SJCRH30 (cell line): ENCODE data around the gene FGF7. TPM values are rescaled to one million over a fixed set of nuclear protein-coding genes. Genes with fewer than 3 reads are reported as not detected.
"Not testable (repeated sequence)": the region's sequence is repeated elsewhere in the genome, so short reads cannot be mapped to it uniquely, and the experiment has no call there.

Experiments used
- DNase-seq, 2 experiments: peaks; one replicate each; pipeline ENCODE4 v3.0.0-alpha.2; 2015 to 2020
- H3K27ac ChIP-seq: fragments of 250-450 bp; sonication (Bioruptor Pico); 2 replicates; pipeline ENCODE4 v1.5.1; 2020; ENCODE audit warnings: mild to moderate bottlenecking, moderate library complexity
- H3K27me3 ChIP-seq: fragments of 250-450 bp; sonication (Bioruptor Pico); 2 replicates; pipeline ENCODE4 v1.5.1; 2020; ENCODE audit warnings: mild to moderate bottlenecking, moderate library complexity
- H3K36me3 ChIP-seq: fragments of 250-450 bp; sonication (Bioruptor Pico); 2 replicates; pipeline ENCODE4 v1.5.1; 2020; ENCODE audit warnings: mild to moderate bottlenecking, moderate library complexity
- H3K4me1 ChIP-seq: fragments of 250-450 bp; sonication (Bioruptor Pico); 2 replicates; pipeline ENCODE4 v1.5.1; 2020; ENCODE audit warnings: mild to moderate bottlenecking, moderate library complexity
- H3K4me3 ChIP-seq: fragments of 250-450 bp; sonication (Bioruptor Pico); 2 replicates; pipeline ENCODE4 v1.5.1; 2020; ENCODE audit warnings: mild to moderate bottlenecking, moderate library complexity
- H3K9me3 ChIP-seq: fragments of 250-450 bp; sonication (Bioruptor Pico); replicated peaks from 2 replicates; pipeline ENCODE4 v1.5.1; 2020; ENCODE audit warnings: mild to moderate bottlenecking, moderate library complexity
- total RNA-seq: library from RNA; depleted of rRNA; stranded (reverse); fragments of >200 nt; shearing (Covaris generic); gene quantifications from 2 replicates; pipeline ENCODE4 v1.2.3, GENCODE V29; 2014; rRNA removed

Gene FGF7
- 28.8 and 31.2 TPM in 2 replicates for total RNA-seq

- Histone ChIP-seq H3K27me3 (no peaks in the 10 kb centered on the region), H3K4me3 (peak within 1 kb of the TSS; percentile 59), H3K9me3 (no peaks in the 10 kb centered on the region), H3K4me1 (peaks cover 12% of the 10 kb centered on the region), H3K27ac (peak within 1 kb of the TSS; percentile 79), H3K36me3 (peaks cover 26% of the 10 kb centered on the region)
- peak; percentile 31 to 75 for DNase-seq
These were observed at the start of gene FGF7 for GRCh38 chr15:49423021-49423420. Gene FGF7, plus strand, starts transcription at chr15:49423242. Its CDS starts 1,056 bp downstream, at chr15:49424298.

- no peaks in the 10 kb centered on the region for H3K36me3 ChIP-seq
- no peak overlapping the region for H3K4me3 ChIP-seq
- DNase-seq, result no peak
- no peaks in the 10 kb centered on the region for H3K27me3 ChIP-seq
- no peaks in the 10 kb centered on the region for H3K4me1 ChIP-seq
- H3K9me3 ChIP-seq, result no peaks in the 10 kb centered on the region
- H3K27ac ChIP-seq, result no peak overlapping the region
These were observed 43.0 kb upstream of the FGF7 start for GRCh38 chr15:49379996-49380395.

- Histone ChIP-seq H3K4me3 (no peak overlapping the region), H3K4me1 (no peaks in the 10 kb centered on the region), H3K27ac (no peak overlapping the region), H3K9me3 (no peaks in the 10 kb centered on the region), H3K36me3 (no peaks in the 10 kb centered on the region), H3K27me3 (no peaks in the 10 kb centered on the region)
- DNase-seq, result no peak
These were observed 42.1 kb upstream of the FGF7 start for GRCh38 chr15:49380912-49381311.

GRCh38 chr15:49382394-49382793 is 40.6 kb upstream of the FGF7 start:
- H3K27ac ChIP-seq, result no peak overlapping the region
- H3K4me3 ChIP-seq, result no peak overlapping the region
- H3K36me3 ChIP-seq, result no peaks in the 10 kb centered on the region
- H3K4me1 ChIP-seq, result no peaks in the 10 kb centered on the region
- DNase-seq, result no peak
- no peaks in the 10 kb centered on the region for H3K9me3 ChIP-seq
- H3K27me3 ChIP-seq, result no peaks in the 10 kb centered on the region

DNA sequence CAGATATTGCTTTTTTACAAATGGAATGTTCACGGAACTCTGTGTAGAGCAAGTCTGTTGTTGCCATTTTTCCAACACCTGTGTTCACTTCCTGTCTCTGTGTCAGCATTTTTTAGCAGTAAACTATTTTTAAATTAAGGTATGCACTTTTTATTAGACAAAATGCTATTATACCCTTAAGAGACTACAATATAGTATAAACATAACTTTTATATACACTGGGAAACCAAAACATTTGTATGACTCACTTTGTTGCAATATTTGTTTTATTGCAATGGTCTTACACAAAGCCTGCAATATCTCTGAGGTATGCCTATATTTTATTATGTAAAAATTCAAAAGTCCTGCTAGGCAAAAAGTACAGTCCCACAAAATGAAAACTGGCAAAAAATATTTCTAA is 39.8 kb upstream of the FGF7 start:
- Histone ChIP-seq H3K4me1 (no peaks in the 10 kb centered on the region), H3K9me3 (no peaks in the 10 kb centered on the region), H3K27ac (no peak overlapping the region), H3K4me3 (no peak overlapping the region), H3K36me3 (no peaks in the 10 kb centered on the region), H3K27me3 (no peaks in the 10 kb centered on the region)
- no peak for DNase-seq

- H3K36me3 ChIP-seq, result no peaks in the 10 kb centered on the region
- H3K9me3 ChIP-seq, result no peaks in the 10 kb centered on the region
- H3K4me1 ChIP-seq, result no peaks in the 10 kb centered on the region
- H3K27me3 ChIP-seq, result no peaks in the 10 kb centered on the region
- H3K4me3 ChIP-seq, result no peak overlapping the region
- H3K27ac ChIP-seq, result no peak overlapping the region
- DNase-seq, result no peak
These were observed 35.6 kb upstream of the FGF7 start for GRCh38 chr15:49387471-49387870.

DNA sequence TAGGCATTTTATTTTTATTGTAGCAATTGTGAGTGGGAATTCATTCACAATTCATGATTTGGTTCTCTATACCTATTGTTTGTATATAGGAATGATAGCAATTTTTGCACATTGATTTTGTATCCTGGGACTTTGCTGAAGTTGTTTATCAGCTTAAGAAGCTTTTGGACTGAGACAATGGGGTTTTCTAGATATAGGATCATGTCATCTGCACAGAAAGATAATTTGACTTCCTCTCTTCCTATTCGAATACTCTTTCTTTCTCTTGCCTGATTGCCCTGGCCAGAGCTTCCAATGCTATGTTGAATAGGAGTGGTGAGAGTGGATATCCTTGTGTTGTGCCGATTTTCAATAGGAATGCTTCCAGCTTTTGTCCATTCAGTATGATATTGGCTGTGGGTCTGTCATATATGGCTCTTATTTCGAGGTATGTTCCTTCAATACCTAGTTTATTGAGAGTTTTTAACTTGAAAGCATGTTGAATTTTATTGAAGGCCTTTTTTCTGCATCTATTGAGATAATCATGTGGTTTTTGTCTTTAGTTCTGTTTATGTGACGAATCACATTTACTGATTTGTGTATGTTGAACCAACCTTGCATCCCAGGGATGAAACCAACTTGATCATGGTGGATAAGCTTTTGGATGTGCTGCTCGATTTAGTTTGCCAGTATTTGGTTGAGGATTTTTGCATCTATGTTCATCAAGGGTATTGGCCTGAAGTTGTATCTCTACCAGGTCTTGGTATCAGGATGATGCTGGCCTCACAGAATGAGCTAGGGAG is 20.3 kb upstream of the FGF7 start:
- not testable (repeated sequence) for H3K27me3 ChIP-seq, H3K27ac ChIP-seq, H3K4me3 ChIP-seq, DNase-seq, H3K4me1 ChIP-seq, H3K9me3 ChIP-seq, H3K36me3 ChIP-seq

GRCh38 chr15:49406352-49407118 is 16.5 kb upstream of the FGF7 start:
- Histone ChIP-seq H3K4me1 (no peaks in the 10 kb centered on the region), H3K9me3 (no peaks in the 10 kb centered on the region; the same call in 1 of the 2 replicates), H3K4me3 (no peak overlapping the region), H3K27ac (no peak overlapping the region), H3K27me3 (no peaks in the 10 kb centered on the region), H3K36me3 (no peaks in the 10 kb centered on the region)
- no peak for DNase-seq

DNA sequence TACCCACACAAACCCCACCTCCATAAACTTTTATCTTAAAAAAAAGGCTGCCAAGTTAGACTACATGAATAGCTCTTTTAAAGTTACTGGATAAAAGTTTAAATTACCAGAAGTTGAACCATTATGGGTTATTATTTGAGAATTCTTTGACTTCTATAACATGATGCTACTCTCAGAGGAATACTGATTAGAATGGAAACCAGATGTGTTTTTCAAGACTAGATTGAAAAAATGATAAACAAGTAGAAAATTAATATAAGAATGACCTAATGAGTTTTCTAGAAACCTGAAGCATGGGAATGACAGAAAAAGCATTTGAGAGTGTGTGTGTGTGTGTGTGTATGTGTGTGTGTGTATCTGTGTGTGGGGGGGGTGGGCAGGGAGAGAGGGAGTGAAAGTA is 12.4 kb upstream of the FGF7 start:
- H3K9me3 ChIP-seq, result no peaks in the 10 kb centered on the region
- no peaks in the 10 kb centered on the region for H3K4me1 ChIP-seq
- DNase-seq, result no peak
- no peaks in the 10 kb centered on the region for H3K27me3 ChIP-seq
- no peaks in the 10 kb centered on the region for H3K36me3 ChIP-seq
- H3K4me3 ChIP-seq, result no peak overlapping the region
- H3K27ac ChIP-seq, result no peak overlapping the region

GRCh38 chr15:49412797-49413196 is 10.2 kb upstream of the FGF7 start:
- Histone ChIP-seq H3K27me3 (no peaks in the 10 kb centered on the region), H3K4me3 (no peak overlapping the region), H3K4me1 (no peaks in the 10 kb centered on the region), H3K9me3 (no peaks in the 10 kb centered on the region), H3K36me3 (no peaks in the 10 kb centered on the region), H3K27ac (no peak overlapping the region)
- peak in 1 of 2 experiments; percentile 37 for DNase-seq

GRCh38 chr15:49415149-49415548 is 7.9 kb upstream of the FGF7 start:
- Histone ChIP-seq H3K4me3 (no peak overlapping the region), H3K9me3 (no peaks in the 10 kb centered on the region), H3K4me1 (no peaks in the 10 kb centered on the region), H3K36me3 (no peaks in the 10 kb centered on the region), H3K27me3 (no peaks in the 10 kb centered on the region), H3K27ac (no peak overlapping the region)
- DNase-seq, result no peak

- Histone ChIP-seq H3K36me3 (no peaks in the 10 kb centered on the region), H3K4me3 (no peak overlapping the region), H3K27me3 (no peaks in the 10 kb centered on the region), H3K4me1 (no peaks in the 10 kb centered on the region), H3K9me3 (no peaks in the 10 kb centered on the region), H3K27ac (no peak overlapping the region)
- no peak for DNase-seq
These were observed 7.4 kb upstream of the FGF7 start for GRCh38 chr15:49415638-49416037.

GRCh38 chr15:49418811-49419210 is 4.2 kb upstream of the FGF7 start:
- no peak for DNase-seq

DNA sequence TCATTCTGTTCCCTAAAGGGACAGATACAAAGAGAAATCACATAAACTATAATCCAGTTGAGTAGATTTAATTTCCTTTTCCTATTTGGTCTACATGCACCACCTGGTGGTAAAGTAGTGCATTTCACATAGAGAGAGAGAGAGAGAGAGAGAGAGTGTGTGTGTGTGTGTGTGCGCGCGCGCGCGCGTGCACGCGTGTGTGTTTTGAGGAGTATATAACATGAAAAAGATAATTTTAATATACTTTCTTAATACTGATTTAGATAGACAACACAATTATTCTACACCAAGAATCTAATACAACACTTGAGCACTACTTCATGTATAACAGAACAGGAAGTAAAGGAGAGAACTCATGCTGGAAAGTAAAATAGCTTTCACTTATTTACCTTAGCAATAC is 1.1 kb upstream of the FGF7 start:
- Histone ChIP-seq H3K36me3 (peaks cover 18% of the 10 kb centered on the region), H3K27ac (no peak overlapping the region), H3K27me3 (no peaks in the 10 kb centered on the region), H3K4me3 (no peak overlapping the region), H3K4me1 (peaks cover 5% of the 10 kb centered on the region; the same call in 1 of the 2 replicates), H3K9me3 (no peaks in the 10 kb centered on the region)
- DNase-seq, result peak in 1 of 2 experiments; percentile 59

More at GRCh38 chr15:49418811-49419210, 4.2 kb upstream of the FGF7 start:
- H3K9me3 ChIP-seq, result no peaks in the 10 kb centered on the region
- H3K27me3 ChIP-seq, result no peaks in the 10 kb centered on the region
- H3K4me3 ChIP-seq, result no peak overlapping the region
- no peaks in the 10 kb centered on the region for H3K36me3 ChIP-seq
- H3K27ac ChIP-seq, result no peak overlapping the region
- H3K4me1 ChIP-seq, result no peaks in the 10 kb centered on the region

DNA sequence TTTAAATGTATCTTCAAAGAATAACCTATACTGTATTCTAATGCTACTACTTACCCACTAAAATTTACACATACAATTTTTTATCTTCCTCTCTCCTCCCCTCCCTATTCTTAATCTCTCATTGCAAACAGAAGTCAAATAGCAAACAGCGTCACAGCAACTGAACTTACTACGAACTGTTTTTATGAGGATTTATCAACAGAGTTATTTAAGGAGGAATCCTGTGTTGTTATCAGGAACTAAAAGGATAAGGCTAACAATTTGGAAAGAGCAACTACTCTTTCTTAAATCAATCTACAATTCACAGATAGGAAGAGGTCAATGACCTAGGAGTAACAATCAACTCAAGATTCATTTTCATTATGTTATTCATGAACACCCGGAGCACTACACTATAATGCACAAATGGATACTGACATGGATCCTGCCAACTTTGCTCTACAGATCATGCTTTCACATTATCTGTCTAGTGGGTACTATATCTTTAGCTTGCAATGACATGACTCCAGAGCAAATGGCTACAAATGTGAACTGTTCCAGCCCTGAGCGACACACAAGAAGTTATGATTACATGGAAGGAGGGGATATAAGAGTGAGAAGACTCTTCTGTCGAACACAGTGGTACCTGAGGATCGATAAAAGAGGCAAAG is 984 bp downstream of the FGF7 start:
- Histone ChIP-seq H3K27me3 (no peaks in the 10 kb centered on the region), H3K4me3 (peak overlapping the region; percentile 59), H3K36me3 (peaks cover 36% of the 10 kb centered on the region), H3K4me1 (peaks cover 12% of the 10 kb centered on the region), H3K27ac (peak overlapping the region; percentile 79), H3K9me3 (no peaks in the 10 kb centered on the region)
- DNase-seq, result peak in 1 of 2 experiments; percentile 53
